Fibroblast of mammary gland (primary cell): ENCODE results near the gene LRRC46.

Experiments
- DNase-seq: peaks from one replicate; pipeline ENCODE4 v3.0.0-alpha.2; 2010; ENCODE audit warnings: low read depth
- H3K4me3 ChIP-seq: 2 replicates; pipeline ENCODE4 v1.5.1; 2011; ENCODE audit warnings: low read depth, mild to moderate bottlenecking, low read length, moderate library complexity; ENCODE audit not compliant: control insufficient read depth
- TF ChIP-seq, protein P1 (sequence below): conservative IDR thresholded peaks from 2 replicates; pipeline ENCODE4 v1.5.1; 2011; ENCODE audit warnings: low read depth, low read length, inconsistent platforms; ENCODE audit not compliant: control insufficient read depth, insufficient read depth

LRRC46 gene

DNA sequence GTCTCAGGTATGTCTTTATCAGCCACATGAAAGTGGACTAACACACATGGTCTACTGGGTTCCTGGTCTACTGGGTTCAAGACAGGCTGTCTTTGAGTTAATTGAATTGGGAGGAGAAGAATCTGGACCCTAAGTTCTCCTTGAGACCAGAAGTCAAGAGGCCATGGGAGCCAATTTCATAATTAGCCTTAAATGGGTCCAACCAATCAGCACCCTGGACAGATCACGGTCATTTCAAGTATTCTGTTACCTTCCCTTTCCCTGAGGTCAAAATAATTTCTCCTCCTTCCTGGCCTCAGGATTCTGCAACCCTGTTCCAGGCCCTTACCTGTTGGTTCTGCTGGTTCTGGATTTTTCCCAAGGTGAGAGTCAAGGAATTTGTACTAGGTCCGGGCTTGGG lies 33.7 kb upstream of the LRRC46 start:
- H3K4me3 ChIP-seq = no peak overlapping the region
- TF ChIP-seq, protein P1, sequence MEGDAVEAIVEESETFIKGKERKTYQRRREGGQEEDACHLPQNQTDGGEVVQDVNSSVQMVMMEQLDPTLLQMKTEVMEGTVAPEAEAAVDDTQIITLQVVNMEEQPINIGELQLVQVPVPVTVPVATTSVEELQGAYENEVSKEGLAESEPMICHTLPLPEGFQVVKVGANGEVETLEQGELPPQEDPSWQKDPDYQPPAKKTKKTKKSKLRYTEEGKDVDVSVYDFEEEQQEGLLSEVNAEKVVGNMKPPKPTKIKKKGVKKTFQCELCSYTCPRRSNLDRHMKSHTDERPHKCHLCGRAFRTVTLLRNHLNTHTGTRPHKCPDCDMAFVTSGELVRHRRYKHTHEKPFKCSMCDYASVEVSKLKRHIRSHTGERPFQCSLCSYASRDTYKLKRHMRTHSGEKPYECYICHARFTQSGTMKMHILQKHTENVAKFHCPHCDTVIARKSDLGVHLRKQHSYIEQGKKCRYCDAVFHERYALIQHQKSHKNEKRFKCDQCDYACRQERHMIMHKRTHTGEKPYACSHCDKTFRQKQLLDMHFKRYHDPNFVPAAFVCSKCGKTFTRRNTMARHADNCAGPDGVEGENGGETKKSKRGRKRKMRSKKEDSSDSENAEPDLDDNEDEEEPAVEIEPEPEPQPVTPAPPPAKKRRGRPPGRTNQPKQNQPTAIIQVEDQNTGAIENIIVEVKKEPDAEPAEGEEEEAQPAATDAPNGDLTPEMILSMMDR = no peak
- DNase-seq = no peak

DNA sequence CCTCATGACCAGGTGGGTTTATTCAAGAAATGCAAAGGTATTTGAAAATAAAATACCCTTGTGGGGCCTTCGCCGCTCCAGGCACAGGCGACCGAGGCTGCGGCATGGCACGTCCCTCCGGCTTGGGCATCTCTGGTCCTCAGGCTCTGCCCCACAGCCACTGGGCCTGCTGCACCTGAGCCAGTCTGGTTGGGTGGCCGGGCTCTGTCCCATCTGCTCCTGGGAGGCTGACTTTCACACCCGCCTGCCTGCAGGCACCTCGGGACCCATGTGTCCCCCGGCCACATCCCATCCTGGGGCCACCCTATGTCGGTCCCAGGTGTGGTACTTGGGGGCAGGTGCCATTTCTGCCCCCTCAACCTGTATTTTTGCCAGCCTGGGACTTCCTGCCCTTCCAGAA lies 30.8 kb upstream of the LRRC46 start:
- TF ChIP-seq, protein P1 = no peak
- no peak for DNase-seq

DNA sequence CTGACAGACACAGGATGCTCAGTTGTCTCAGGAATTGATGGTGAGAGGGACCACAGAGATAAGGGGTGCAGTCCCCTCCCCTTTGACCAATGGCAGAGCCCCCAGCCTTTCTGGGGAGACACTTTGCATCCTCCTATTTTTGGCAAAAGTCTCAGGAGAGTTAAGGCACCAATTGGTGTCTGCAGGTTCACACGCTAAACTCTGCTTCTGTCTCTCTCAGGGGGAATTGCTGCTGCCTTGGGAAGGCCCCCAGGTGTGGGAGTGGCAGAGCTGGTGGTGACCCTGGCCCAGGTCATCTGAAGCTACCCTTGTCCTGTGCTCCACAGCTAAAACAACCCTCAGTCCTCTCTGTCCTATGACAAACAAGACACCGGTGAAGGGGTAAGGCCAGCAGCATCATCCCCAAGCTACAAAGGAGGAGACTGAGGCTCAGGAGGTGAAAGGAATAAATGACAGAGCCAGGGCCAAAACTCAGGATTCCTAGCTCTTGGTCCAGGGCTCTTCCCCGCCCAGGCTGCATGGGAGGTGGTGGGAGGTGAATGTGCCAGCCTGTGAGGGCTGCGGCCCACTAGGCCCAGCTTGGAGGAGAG lies 30.2 kb upstream of the LRRC46 start:
- H3K4me3 ChIP-seq = no peak overlapping the region
- TF ChIP-seq, protein P1 = no peak
- DNase-seq = no peak

More for the DNA sequence above, 30.8 kb upstream of the LRRC46 start:
- no peak overlapping the region for H3K4me3 ChIP-seq

DNA sequence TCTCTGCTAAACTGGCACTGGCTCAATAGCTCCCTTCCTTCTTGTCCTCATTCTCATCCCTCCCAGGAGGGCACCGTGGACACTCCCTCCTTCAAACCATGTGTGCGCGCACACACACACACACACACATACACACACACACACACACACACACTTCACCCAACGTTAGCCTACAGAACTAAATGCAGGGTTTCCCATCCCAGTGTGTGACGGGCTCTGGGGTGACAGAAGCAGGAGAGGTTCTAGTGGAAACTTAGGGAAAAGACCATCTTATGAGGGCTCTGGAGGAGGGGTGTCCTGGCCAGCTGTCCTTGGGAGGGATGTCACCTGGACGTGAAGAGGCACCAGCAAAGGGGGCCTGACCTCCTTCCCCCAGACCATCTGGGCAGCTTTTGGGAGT lies 29.6 kb upstream of the LRRC46 start:
- TF ChIP-seq, protein P1 = no peak
- DNase-seq = no peak
- no peak overlapping the region for H3K4me3 ChIP-seq

DNA sequence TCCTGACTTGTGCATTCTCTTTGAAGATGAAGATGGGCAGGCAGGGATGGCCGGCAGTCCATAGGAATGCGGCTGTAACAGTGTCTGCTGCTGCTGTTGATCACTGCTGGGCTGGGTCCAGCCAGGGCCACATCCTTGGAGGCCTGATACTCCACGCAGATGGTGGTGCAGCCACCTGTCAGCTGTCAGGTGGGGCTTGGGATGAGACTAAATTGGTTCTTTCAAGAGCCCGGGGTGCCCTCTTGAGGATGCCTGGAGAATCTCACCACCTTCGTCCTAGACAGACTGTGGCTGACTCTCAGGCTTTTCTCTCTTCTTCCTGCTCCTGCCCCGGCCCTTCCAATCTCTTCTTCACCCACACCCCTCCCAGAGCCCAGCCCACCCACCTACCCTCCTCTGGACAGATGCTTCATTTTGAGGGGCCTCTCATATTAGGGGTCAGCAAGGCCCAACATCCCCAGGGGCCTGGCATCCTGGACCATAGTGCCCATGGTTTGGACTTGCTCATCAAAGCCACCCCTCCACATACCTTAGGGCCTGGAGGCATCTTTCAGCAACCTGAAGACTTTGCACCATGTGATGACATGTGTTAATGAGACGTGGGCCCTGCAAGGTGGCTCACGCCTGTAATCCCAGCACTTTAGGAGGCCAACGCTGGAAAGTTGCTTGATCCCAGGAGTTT lies 29.0 kb upstream of the LRRC46 start:
- no peak overlapping the region for H3K4me3 ChIP-seq
- TF ChIP-seq, protein P1 = peak; percentile 68
- DNase-seq = peak; percentile 54

DNA sequence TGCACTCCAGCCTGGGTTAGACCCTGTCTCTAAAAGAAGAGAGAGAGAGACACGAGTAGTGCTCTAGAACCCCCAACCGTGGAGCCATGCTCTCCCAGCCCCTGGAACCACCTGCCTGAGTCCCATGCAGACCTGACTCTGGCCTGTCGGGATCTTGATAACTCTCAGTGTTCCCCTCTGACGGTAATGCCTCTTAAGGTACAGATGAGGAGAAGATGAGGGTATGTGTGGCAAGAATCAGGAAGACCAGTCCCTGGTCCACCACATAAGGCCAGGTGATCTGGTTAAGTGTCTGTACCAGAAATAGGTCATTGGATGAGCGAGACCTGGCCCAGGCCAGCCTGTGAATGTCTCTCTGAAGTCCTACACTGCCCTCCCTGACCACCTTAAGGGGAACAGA lies 28.3 kb upstream of the LRRC46 start:
- TF ChIP-seq, protein P1 = no peak
- DNase-seq = no peak
- no peak overlapping the region for H3K4me3 ChIP-seq
